Neural cell (in vitro differentiated cells): ENCODE data around the gene TSPAN11. TPM values are rescaled to one million over a fixed set of nuclear protein-coding genes. Genes with fewer than 3 reads are reported as not detected.

Experiments used
- H2AFZ ChIP-seq: fragments of 200-600, 300-800 bp; sonication (generic), shearing (Covaris generic); 2 replicates; pipeline ENCODE4 v1.6.0; 2014; ENCODE audit warnings: low read depth, mild to moderate bottlenecking, antibody characterized with exemption, low read length, moderate library complexity
- H3F3A ChIP-seq: fragments of 200-600 bp; shearing (Covaris generic); 2 replicates; pipeline ENCODE4 v1.6.1; 2016; ENCODE audit warnings: mild to moderate bottlenecking, moderate library complexity, mixed read lengths, antibody characterized with exemption, low read length; ENCODE audit not compliant: insufficient read depth, poor library complexity, severe bottlenecking
- H3K27ac ChIP-seq: fragments of 200-600, 300-800 bp; sonication (generic), shearing (Covaris generic); 2 replicates; pipeline ENCODE4 v1.5.1; 2014; ENCODE audit warnings: mild to moderate bottlenecking, low read length, moderate library complexity
- H3K27me3 ChIP-seq: fragments of 300-800, 200-600 bp; sonication (generic), shearing (Covaris generic); 2 replicates; pipeline ENCODE4 v1.6.0; 2014; ENCODE audit warnings: mild to moderate bottlenecking, low read depth, low read length, moderate library complexity; ENCODE audit not compliant: insufficient read depth
- H3K36me3 ChIP-seq: fragments of 300-800, 200-600 bp; sonication (generic), shearing (Covaris generic); 2 replicates; pipeline ENCODE4 v1.5.1; 2014; ENCODE audit warnings: mild to moderate bottlenecking, antibody characterized with exemption, low read length, moderate library complexity; ENCODE audit not compliant: insufficient read depth
- H3K4me2 ChIP-seq: fragments of 300-800, 200-600 bp; sonication (generic), shearing (Covaris generic); 2 replicates; pipeline ENCODE4 v1.6.0; 2014; ENCODE audit warnings: mild to moderate bottlenecking, low read length
- H3K4me3 ChIP-seq: fragments of 300-800, 200-600 bp; sonication (generic), shearing (Covaris generic); 2 replicates; pipeline ENCODE4 v1.5.1; 2014; ENCODE audit warnings: mild to moderate bottlenecking, low read length, moderate library complexity
- H3K79me2 ChIP-seq: fragments of 200-600 bp; shearing (Covaris generic); replicated peaks from 2 replicates; pipeline ENCODE4 v1.6.0; 2014; ENCODE audit warnings: mild to moderate bottlenecking, low read length, moderate library complexity; ENCODE audit not compliant: insufficient read depth
- H3K9ac ChIP-seq: fragments of 300-800, 200-600 bp; sonication (generic), shearing (Covaris generic); 2 replicates; pipeline ENCODE4 v1.6.1; 2016; ENCODE audit warnings: mild to moderate bottlenecking, low read length, mixed read lengths
- H3K9me2 ChIP-seq: fragments of 200-600 bp; shearing (Covaris generic); 2 replicates; pipeline ENCODE4 v1.6.1; 2016; ENCODE audit warnings: mild to moderate bottlenecking, low read length, mixed read lengths; ENCODE audit not compliant: insufficient read depth
- H3K9me3 ChIP-seq: fragments of 200-600, 300-800 bp; sonication (generic), shearing (Covaris generic); 2 replicates; pipeline ENCODE4 v1.6.1; 2016; ENCODE audit warnings: mild to moderate bottlenecking, mixed run types, low read length, moderate library complexity, mixed read lengths
- H4K20me1 ChIP-seq: fragments of 200-600 bp; shearing (Covaris generic); 2 replicates; pipeline ENCODE4 v1.6.1; 2016; ENCODE audit warnings: mild to moderate bottlenecking, mixed run types; ENCODE audit not compliant: insufficient read depth
- EP300 ChIP-seq: fragments of 450-650 bp; conservative IDR thresholded peaks from 2 replicates; pipeline ENCODE4 v1.6.1; 2014; ENCODE audit warnings: antibody characterized with exemption, mild to moderate bottlenecking, moderate library complexity; ENCODE audit not compliant: poor library complexity, severe bottlenecking
- EZH2 ChIP-seq: fragments of 200-600, 300-800 bp; shearing (Covaris generic), sonication (generic); IDR thresholded peaks from 2 replicates; pipeline ENCODE4 v1.6.1; 2014; ENCODE audit warnings: antibody characterized with exemption, low read length, borderline replicate concordance, mild to moderate bottlenecking; ENCODE audit not compliant: insufficient read depth, poor library complexity, severe bottlenecking
- MXI1 ChIP-seq: fragments of 450-650 bp; conservative IDR thresholded peaks from 2 replicates; pipeline ENCODE4 v1.6.1; 2014; ENCODE audit warnings: antibody characterized with exemption, mild to moderate bottlenecking; ENCODE audit not compliant: poor library complexity, severe bottlenecking
- POLR2AphosphoS5 ChIP-seq: IDR thresholded peaks from 2 replicates; pipeline ENCODE4 v1.6.1; 2012
- RAD21 ChIP-seq: fragments of 450-650 bp; conservative IDR thresholded peaks from 2 replicates; pipeline ENCODE4 v1.6.1; 2014; ENCODE audit warnings: antibody characterized with exemption, mild to moderate bottlenecking, moderate library complexity
- SMC3 ChIP-seq: fragments of 450-650 bp; conservative IDR thresholded peaks from 2 replicates; pipeline ENCODE4 v1.6.1; 2014; ENCODE audit warnings: antibody characterized with exemption, mild to moderate bottlenecking, moderate library complexity; ENCODE audit not compliant: poor library complexity
- TAF1 ChIP-seq: IDR thresholded peaks from 2 replicates; pipeline ENCODE4 v1.6.1; 2012; ENCODE audit warnings: low read depth
- polyA plus RNA-seq: library from polyadenylated mRNA; depleted of rRNA; stranded (reverse); fragments of >200 nt; gene quantifications from 2 replicates; pipeline ENCODE4 v1.2.3, GENCODE V29; 2014
- TF ChIP-seq, protein P1 (sequence below): IDR thresholded peaks from 2 replicates; pipeline ENCODE4 v1.6.1; 2012; ENCODE audit warnings: borderline replicate concordance
- TF ChIP-seq, protein P2 (sequence below): fragments of 450-650 bp; IDR thresholded peaks from 2 replicates; pipeline ENCODE4 v1.5.1; 2014; ENCODE audit warnings: antibody characterized with exemption, mild to moderate bottlenecking, moderate library complexity; ENCODE audit not compliant: poor library complexity, severe bottlenecking

The TSPAN11 gene
- polyA plus RNA-seq, 1 donor from 2014 or later, result 5.6 TPM

DNA sequence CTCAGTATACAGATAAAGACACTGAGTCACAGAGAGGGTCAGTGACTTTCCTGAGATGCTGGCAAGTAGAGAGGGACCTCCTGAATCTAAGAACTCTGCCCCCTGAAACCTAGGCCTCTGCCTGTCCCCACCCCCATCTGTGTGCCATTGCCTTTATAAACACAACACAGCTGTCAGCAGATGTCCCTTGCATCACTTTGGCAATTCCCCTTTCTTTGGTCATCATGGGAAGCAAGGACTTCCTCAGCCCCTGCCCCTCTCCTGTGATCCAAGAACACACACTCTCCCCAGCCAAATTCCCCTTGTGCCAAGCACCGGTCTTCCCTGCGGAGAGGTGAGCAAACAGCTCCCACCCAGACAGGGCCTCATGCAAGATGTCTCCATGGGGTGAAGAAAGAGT lies 8.3 kb downstream of the TSPAN11 start:
- H4K20me1 ChIP-seq, result no peaks in the 10 kb centered on the region
- no peak overlapping the region for H2AFZ ChIP-seq
- H3K27me3 ChIP-seq, result no peaks in the 10 kb centered on the region
- TF ChIP-seq, protein P1, sequence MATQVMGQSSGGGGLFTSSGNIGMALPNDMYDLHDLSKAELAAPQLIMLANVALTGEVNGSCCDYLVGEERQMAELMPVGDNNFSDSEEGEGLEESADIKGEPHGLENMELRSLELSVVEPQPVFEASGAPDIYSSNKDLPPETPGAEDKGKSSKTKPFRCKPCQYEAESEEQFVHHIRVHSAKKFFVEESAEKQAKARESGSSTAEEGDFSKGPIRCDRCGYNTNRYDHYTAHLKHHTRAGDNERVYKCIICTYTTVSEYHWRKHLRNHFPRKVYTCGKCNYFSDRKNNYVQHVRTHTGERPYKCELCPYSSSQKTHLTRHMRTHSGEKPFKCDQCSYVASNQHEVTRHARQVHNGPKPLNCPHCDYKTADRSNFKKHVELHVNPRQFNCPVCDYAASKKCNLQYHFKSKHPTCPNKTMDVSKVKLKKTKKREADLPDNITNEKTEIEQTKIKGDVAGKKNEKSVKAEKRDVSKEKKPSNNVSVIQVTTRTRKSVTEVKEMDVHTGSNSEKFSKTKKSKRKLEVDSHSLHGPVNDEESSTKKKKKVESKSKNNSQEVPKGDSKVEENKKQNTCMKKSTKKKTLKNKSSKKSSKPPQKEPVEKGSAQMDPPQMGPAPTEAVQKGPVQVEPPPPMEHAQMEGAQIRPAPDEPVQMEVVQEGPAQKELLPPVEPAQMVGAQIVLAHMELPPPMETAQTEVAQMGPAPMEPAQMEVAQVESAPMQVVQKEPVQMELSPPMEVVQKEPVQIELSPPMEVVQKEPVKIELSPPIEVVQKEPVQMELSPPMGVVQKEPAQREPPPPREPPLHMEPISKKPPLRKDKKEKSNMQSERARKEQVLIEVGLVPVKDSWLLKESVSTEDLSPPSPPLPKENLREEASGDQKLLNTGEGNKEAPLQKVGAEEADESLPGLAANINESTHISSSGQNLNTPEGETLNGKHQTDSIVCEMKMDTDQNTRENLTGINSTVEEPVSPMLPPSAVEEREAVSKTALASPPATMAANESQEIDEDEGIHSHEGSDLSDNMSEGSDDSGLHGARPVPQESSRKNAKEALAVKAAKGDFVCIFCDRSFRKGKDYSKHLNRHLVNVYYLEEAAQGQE, result no peak
- no peak for TF ChIP-seq POLR2AphosphoS5
- TF ChIP-seq EP300, result no peak
- TF ChIP-seq EZH2, result no peak
- no peak for TF ChIP-seq SMC3
- no peak for TF ChIP-seq MXI1
- no peaks in the 10 kb centered on the region for H3F3A ChIP-seq
- H3K4me2 ChIP-seq, result no peak overlapping the region
- H3K36me3 ChIP-seq, result no peaks in the 10 kb centered on the region
- peaks cover 7% of the 10 kb centered on the region for H3K79me2 ChIP-seq
- H3K9ac ChIP-seq, result no peak overlapping the region
- H3K27ac ChIP-seq, result no peak overlapping the region
- H3K9me2 ChIP-seq, result no peaks in the 10 kb centered on the region
- H3K9me3 ChIP-seq, result no peaks in the 10 kb centered on the region
- H3K4me3 ChIP-seq, result no peak overlapping the region

DNA sequence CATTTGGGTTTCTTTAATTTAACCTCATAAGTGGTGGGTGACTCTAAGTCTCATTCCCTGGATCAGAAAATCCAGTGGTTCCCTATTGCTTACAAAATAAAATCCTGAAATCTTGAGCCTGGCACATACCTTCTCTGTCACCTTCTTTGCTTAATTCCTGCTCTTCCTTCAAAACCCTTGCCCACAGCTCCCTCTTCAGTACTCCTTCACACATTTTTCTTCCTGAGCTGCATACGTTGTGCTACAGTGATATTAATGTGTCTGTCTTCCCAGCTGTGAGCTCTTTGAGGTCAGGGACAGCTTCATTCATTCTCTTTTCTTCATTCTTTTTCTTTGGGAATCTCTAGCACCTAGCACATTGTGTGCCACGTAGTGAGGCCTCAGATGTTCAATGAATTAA lies 9.5 kb downstream of the TSPAN11 start:
- H3K9ac ChIP-seq, result no peak overlapping the region
- H3K9me3 ChIP-seq, result no peaks in the 10 kb centered on the region
- no peak overlapping the region for H2AFZ ChIP-seq
- no peaks in the 10 kb centered on the region for H3K36me3 ChIP-seq
- no peaks in the 10 kb centered on the region for H3F3A ChIP-seq
- no peak overlapping the region for H3K4me3 ChIP-seq
- no peak overlapping the region for H3K4me2 ChIP-seq
- no peak overlapping the region for H3K27ac ChIP-seq
- no peaks in the 10 kb centered on the region for H3K27me3 ChIP-seq
- H3K79me2 ChIP-seq, result peaks cover 7% of the 10 kb centered on the region
- H4K20me1 ChIP-seq, result no peaks in the 10 kb centered on the region
- no peaks in the 10 kb centered on the region for H3K9me2 ChIP-seq
- TF ChIP-seq EZH2 (no peak), POLR2AphosphoS5 (no peak), RAD21 (no peak), EP300 (no peak), TAF1 (no peak), SMC3 (no peak), MXI1 (no peak)
- TF ChIP-seq, protein P1, result no peak
- TF ChIP-seq, protein P2, sequence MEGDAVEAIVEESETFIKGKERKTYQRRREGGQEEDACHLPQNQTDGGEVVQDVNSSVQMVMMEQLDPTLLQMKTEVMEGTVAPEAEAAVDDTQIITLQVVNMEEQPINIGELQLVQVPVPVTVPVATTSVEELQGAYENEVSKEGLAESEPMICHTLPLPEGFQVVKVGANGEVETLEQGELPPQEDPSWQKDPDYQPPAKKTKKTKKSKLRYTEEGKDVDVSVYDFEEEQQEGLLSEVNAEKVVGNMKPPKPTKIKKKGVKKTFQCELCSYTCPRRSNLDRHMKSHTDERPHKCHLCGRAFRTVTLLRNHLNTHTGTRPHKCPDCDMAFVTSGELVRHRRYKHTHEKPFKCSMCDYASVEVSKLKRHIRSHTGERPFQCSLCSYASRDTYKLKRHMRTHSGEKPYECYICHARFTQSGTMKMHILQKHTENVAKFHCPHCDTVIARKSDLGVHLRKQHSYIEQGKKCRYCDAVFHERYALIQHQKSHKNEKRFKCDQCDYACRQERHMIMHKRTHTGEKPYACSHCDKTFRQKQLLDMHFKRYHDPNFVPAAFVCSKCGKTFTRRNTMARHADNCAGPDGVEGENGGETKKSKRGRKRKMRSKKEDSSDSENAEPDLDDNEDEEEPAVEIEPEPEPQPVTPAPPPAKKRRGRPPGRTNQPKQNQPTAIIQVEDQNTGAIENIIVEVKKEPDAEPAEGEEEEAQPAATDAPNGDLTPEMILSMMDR, result no peak
